ENCODE results near the gene ECHDC3. TPM values are rescaled to one million over a fixed set of nuclear protein-coding genes. Genes with fewer than 3 reads are reported as not detected.

Gene ECHDC3
- total and polyA plus RNA-seq, 2 of the 13 experiments (the other 11 are each of a cell fraction or from before 2014, with no cell fraction given), result not detected

GRCh38 chr10:11714750-11715365 lies 27.3 kb upstream of the ECHDC3 start:
- peaks cover 80% of the 10 kb centered on the region for H3K4me1 ChIP-seq (ENCODE audit: insufficient read depth, low read length)
- DNase-seq (ENCODE audit: low spot score) (peak; percentile 71), ATAC-seq (peak; percentile 75), FAIRE-seq (peak; percentile 43)
- H3K27ac ChIP-seq (ENCODE audit: extremely low read length, insufficient read depth, low read length), result peak overlapping the region; percentile 54
- peak overlapping the region; percentile 33; the same call in 1 of the 2 replicates for H3K9ac ChIP-seq (ENCODE audit: insufficient read depth, low read depth, low read length)
- no TSS peak for BruUV-seq (replicated peaks)
- no peaks in the 10 kb centered on the region for H3K9me3 ChIP-seq (ENCODE audit: low read length)
- ChIA-PET CTCF (ENCODE audit: low intra/inter-chr PET ratio, low total read pairs) (no interaction called here), POLR2A (interaction anchor here (0.8 to 3.2 kb wide), 18 partner anchors 10 to 328 kb away, joined by 3 to 113 read pairs (median 6); partner anchors contain the start of gene UPF2)
- in situ Hi-C loops (cut with HindIII; ENCODE audit: extremely low pct_ligation_motif_present, low pct_unique_long_range_greater_than_20kb) (no loop called here), intact Hi-C loops (cut with micrococcal nuclease; ENCODE audit: unreplicated experiment) (no loop called here)
- peak overlapping the region in 1 of 3 experiments; percentile 40; a peak in 1 of 6 replicates for H3K4me3 ChIP-seq (replicated peaks in 1 of 3; ENCODE audit: insufficient read depth in 1 of 3, low read depth in 2 of 3, low read length in 3 of 3)
- no peaks in the 10 kb centered on the region for H4K20me1 ChIP-seq (ENCODE audit: insufficient read depth, low read length)
- H2AFZ ChIP-seq (ENCODE audit: low read length), result no peak overlapping the region
- no peaks in the 10 kb centered on the region for H3K79me2 ChIP-seq (ENCODE audit: insufficient read depth, low read length)
- 19% methylated on average over 9 of the region's 9 CpGs for WGBS (ENCODE audit: low lambda C conversion rate)
- H3K4me2 ChIP-seq (ENCODE audit: low read depth, low read length), result peak overlapping the region; percentile 95
- H3K27me3 ChIP-seq (ENCODE audit: control insufficient read depth in 1 of 2, insufficient read depth in 2 of 2, low read length in 2 of 2), result no peaks in the 10 kb centered on the region
- H3K36me3 ChIP-seq (replicated peaks in 1 of 2; ENCODE audit: control insufficient read depth in 1 of 2, insufficient read depth in 2 of 2, low read length in 2 of 2), result no peaks in the 10 kb centered on the region
- TF ChIP-seq ARID2 (CRISPR knock-in tag; IDR thresholded peaks at IDR 0.05; ENCODE audit: borderline replicate concordance) (no peak), TAF15 (IDR thresholded peaks at IDR 0.05; ENCODE audit: low read depth, low read length, poor library complexity, severe bottlenecking) (no peak), ZNF136 (CRISPR knock-in tag; IDR thresholded peaks at IDR 0.05; ENCODE audit: low read depth) (no peak), ZNF101 (CRISPR knock-in tag; IDR thresholded peaks at IDR 0.05; ENCODE audit: borderline replicate concordance, low read depth) (no peak), RELA (CRISPR knock-in tag; IDR thresholded peaks at IDR 0.05) (no peak), ZNF703 (CRISPR knock-in tag; IDR thresholded peaks at IDR 0.05; ENCODE audit: borderline replicate concordance) (0 out of 2 replicates have a peak, but pooled peaks have one; percentile 52), ZBTB38 (CRISPR knock-in tag; IDR thresholded peaks at IDR 0.05) (peak; percentile 67; the same call in 1 of the 2 replicates), ZNF205 (CRISPR knock-in tag; IDR thresholded peaks at IDR 0.05) (no peak), HNF4A (CRISPR knock-in tag; IDR thresholded peaks at IDR 0.05) (peak; percentile 88), PTBP1 (IDR thresholded peaks at IDR 0.05; ENCODE audit: low read depth, low read length, poor library complexity, severe bottlenecking) (no peak), MBD4 (IDR thresholded peaks at IDR 0.05; ENCODE audit: borderline replicate concordance, low read length) (no peak), PHF20 (CRISPR knock-in tag; IDR thresholded peaks at IDR 0.05) (no peak), ZNF749 (CRISPR knock-in tag; IDR thresholded peaks at IDR 0.05; ENCODE audit: borderline replicate concordance) (no peak), POLR2G (IDR thresholded peaks at IDR 0.05; ENCODE audit: low read depth, low read length) (peak; percentile 79), ZNF614 (CRISPR knock-in tag; IDR thresholded peaks at IDR 0.05; ENCODE audit: borderline replicate concordance) (no peak), RARA (CRISPR knock-in tag; IDR thresholded peaks at IDR 0.05) (peak; percentile 89), NAIF1 (CRISPR knock-in tag; IDR thresholded peaks at IDR 0.05; ENCODE audit: borderline replicate concordance) (no peak), GABPA (IDR thresholded peaks at IDR 0.05; ENCODE audit: low read depth, low read length) (no peak), GABPA (CRISPR knock-in tag; IDR thresholded peaks at IDR 0.05; ENCODE audit: low read depth) (no peak), ZNF232 (CRISPR knock-in tag; IDR thresholded peaks at IDR 0.05; ENCODE audit: borderline replicate concordance) (no peak), ZBTB7B (CRISPR knock-in tag; IDR thresholded peaks at IDR 0.05) (peak; percentile 92), FOXK2 (IDR thresholded peaks at IDR 0.05) (no peak), KDM4B (CRISPR knock-in tag; IDR thresholded peaks at IDR 0.05) (no peak), KLF12 (CRISPR knock-in tag; IDR thresholded peaks at IDR 0.05; ENCODE audit: borderline replicate concordance) (peak; percentile 64; the same call in 1 of the 2 replicates)
- TF ChIP-seq, protein P1, sequence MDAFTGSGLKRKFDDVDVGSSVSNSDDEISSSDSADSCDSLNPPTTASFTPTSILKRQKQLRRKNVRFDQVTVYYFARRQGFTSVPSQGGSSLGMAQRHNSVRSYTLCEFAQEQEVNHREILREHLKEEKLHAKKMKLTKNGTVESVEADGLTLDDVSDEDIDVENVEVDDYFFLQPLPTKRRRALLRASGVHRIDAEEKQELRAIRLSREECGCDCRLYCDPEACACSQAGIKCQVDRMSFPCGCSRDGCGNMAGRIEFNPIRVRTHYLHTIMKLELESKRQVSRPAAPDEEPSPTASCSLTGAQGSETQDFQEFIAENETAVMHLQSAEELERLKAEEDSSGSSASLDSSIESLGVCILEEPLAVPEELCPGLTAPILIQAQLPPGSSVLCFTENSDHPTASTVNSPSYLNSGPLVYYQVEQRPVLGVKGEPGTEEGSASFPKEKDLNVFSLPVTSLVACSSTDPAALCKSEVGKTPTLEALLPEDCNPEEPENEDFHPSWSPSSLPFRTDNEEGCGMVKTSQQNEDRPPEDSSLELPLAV (CRISPR knock-in tag; conservative IDR thresholded peaks at IDR 0.05; ENCODE audit: low read depth), result no peak
- TF ChIP-seq, protein P2, sequence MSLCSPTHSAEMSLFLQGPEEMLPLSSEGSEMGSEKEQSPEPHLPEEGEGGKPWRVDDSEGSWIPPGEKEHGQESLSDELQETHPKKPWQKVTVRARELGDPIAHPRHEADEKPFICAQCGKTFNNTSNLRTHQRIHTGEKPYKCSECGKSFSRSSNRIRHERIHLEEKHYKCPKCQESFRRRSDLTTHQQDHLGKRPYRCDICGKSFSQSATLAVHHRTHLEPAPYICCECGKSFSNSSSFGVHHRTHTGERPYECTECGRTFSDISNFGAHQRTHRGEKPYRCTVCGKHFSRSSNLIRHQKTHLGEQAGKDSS (CRISPR knock-in tag; IDR thresholded peaks at IDR 0.05; ENCODE audit: borderline replicate concordance, low read depth), result no peak

Data from HepG2 (cell line).